NB4 (cell line): ENCODE measurements around the gene B4GALNT4.

Experiments
- DNase-seq: peaks from one replicate; pipeline ENCODE4 v3.0.0; 2010; ENCODE audit warnings: low read depth
- H3K4me3 ChIP-seq: one replicate; pipeline ENCODE4 v1.5.1; 2011; ENCODE audit warnings: mild to moderate bottlenecking, low read depth, low read length, moderate library complexity
- CTCF ChIP-seq: IDR thresholded peaks from one replicate; pipeline ENCODE4 v1.5.1; 2012; ENCODE audit warnings: low read depth, low read length
- MYC ChIP-seq: IDR thresholded peaks from 2 replicates; pipeline ENCODE4 v1.6.1; 2011; ENCODE audit warnings: low read depth, low read length
- POLR2A ChIP-seq: IDR thresholded peaks from 2 replicates; pipeline ENCODE4 v1.6.1; 2011; ENCODE audit warnings: mild to moderate bottlenecking; ENCODE audit not compliant: insufficient read length; ENCODE audit errors: extremely low read depth
- TF ChIP-seq, protein P1 (sequence below): IDR thresholded peaks from 2 replicates; pipeline ENCODE4 v1.6.1; 2011; ENCODE audit warnings: low read depth, low read length

The B4GALNT4 gene

DNA sequence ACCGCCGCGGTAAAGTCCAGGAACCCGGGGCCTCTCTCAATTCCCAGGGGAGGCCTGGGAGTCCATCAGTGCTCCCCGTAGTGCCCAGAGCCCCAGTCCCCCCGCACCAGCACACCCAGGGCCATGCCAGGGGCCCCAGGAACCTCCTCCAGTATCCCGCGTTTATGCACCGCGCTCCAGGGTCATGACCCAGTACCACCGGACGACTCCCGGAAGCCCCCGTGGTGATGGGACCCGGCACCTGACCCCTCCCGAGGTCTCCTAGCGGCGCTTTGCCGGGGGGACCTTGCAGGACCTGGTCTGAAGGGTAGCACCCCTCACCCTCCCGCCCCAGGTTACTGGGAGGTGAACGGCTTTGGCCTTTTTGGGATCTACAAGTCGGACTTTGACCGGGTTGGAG, 11.2 kb downstream of the B4GALNT4 start:
- H3K4me3 ChIP-seq, result no peak overlapping the region
- DNase-seq, result no peak
- TF ChIP-seq, protein P1, sequence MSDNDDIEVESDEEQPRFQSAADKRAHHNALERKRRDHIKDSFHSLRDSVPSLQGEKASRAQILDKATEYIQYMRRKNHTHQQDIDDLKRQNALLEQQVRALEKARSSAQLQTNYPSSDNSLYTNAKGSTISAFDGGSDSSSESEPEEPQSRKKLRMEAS, result no peak
- TF ChIP-seq MYC (no peak), POLR2A (no peak), CTCF (no peak)

GRCh38 chr11:380996-381395, 11.7 kb downstream of the B4GALNT4 start:
- no peak for TF ChIP-seq CTCF
- TF ChIP-seq MYC, result no peak
- TF ChIP-seq POLR2A, result no peak
- TF ChIP-seq, protein P1, result no peak
- no peak overlapping the region for H3K4me3 ChIP-seq
- no peak for DNase-seq

GRCh38 chr11:381501-382072, 12.3 kb downstream of the B4GALNT4 start:
- DNase-seq, result no peak
- no peak overlapping the region for H3K4me3 ChIP-seq
- TF ChIP-seq POLR2A (no peak), CTCF (no peak), MYC (no peak)
- TF ChIP-seq, protein P1, result no peak

DNA sequence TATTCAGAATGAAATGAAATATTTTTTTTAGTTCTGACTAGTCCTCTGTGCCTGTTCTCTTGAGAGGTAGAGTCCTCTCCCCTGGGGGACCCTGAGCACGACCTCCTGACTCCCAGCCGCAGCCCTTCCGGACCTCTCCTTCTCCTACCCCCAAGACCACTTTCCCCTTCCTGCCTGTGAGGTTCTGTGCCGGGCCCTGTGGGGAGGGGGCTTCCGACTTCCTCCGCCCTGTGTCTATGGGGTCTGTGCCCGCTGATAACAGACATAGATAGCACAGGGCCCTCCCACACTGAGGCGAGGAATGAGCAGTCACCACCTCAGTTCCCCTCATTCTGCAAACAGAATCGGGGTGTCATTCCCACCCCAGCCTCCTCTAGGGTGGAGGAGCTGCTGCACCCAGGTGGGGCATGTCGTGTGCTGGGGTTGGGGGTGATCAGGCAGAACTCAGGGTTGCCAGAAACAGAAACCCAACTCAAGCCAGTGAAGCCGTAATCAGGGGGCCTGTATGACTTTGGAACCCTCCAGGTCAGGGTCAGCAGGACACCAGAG, 12.9 kb downstream of the B4GALNT4 start:
- DNase-seq, result no peak
- no peak overlapping the region for H3K4me3 ChIP-seq
- TF ChIP-seq, protein P1, result no peak

GRCh38 chr11:383431-383830, 14.1 kb downstream of the B4GALNT4 start:
- no peak overlapping the region for H3K4me3 ChIP-seq
- no peak for DNase-seq
- no peak for TF ChIP-seq CTCF
- no peak for TF ChIP-seq MYC
- TF ChIP-seq, protein P1, result no peak
- no peak for TF ChIP-seq POLR2A

GRCh38 chr11:384511-384910, 15.2 kb downstream of the B4GALNT4 start:
- no peak for DNase-seq
- no peak for TF ChIP-seq MYC
- no peak overlapping the region for H3K4me3 ChIP-seq
